ENCODE data around the gene CDH10.

The CDH10 gene

GRCh38 chr5:24644761-24645160 is at the start of gene CDH10:
Gene CDH10, minus strand, starts transcription at chr5:24644978. Its CDS starts 51,488 bp downstream, at chr5:24593490.
- DNase-seq (ENCODE audit: low read depth, low spot score), result peak; percentile 95

DNA sequence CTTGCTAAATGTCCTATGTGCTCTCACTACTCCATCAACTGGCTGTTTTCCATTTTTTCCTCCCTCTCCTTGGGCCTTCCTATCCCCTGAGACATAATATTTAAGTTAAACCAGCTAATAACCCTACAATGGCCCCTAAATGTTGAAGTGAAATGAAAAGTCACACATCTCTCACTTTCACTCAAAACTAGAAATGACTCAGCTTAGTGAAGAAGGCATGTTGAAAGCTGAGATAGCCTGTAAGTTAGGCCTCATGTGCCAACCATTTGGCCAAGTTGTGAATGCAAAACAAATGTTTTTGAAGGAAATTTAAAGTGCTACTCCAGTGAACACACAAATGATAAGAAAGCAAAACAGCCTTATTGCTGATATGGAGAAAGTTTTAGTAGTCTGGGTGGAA is 48.8 kb upstream of the CDH10 start:
- no peak for DNase-seq (ENCODE audit: low read depth, low spot score)

DNA sequence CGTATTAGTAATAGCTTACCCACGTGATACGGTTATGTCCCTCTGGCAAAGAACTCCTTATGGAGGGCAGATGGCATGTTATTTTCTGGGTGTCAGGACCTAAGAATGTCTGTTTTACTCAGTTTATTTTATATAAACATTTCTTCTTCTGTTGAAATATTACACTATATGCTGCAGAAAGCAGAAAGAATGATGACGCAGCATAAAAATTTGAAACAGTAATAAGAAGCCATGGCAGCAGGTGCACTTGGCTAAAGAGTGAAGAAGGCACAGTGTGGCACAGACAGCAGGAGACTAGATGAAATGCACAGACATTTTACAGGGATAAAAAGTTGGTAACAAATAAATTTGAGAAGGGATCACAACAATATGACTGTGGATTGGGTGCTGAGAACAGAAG is 46.3 kb upstream of the CDH10 start:
- no peak for DNase-seq (ENCODE audit: low read depth, low spot score)

DNA sequence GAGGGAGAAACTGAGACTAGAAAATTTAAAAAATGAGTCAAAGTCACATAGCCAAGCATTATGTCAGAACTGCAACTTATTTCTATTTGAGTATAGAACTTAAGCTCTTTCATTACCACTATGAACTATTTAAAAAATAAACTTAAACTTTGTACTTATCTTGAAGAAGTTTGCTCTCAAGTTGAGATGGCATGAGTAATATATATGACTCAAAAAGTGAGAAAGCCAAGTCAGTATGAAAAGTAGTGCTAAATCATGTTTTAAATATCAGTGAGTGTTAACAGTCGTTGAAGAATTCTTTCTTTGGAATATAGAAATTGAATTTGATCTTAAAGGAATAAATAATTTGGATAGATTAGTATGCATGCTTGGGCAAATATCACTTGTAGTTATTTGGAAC is 36.3 kb upstream of the CDH10 start:
- no peak for DNase-seq (ENCODE audit: low read depth, low spot score)

GRCh38 chr5:24668050-24668449 is 23.3 kb upstream of the CDH10 start:
- DNase-seq (ENCODE audit: low read depth, low spot score), result no peak

DNA sequence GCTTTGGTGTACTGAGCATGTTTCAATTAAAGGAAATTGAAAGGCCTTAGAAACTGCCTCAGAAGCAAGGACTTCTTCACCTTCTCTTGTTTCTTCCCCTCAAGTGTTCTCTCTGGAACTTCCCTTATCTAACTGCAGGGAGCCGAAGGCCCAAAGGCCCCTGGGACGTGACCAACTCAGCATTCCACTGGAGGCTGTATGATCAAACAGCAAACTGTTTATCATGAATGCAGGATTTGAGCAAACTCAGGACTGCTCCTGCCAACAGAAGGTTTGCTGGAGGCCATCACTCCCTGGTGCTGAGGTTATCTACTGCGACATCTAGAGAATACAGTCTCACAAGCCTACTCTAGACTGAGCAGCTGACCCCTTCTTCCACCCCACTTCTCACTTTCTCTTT is 4.8 kb upstream of the CDH10 start:
- DNase-seq (ENCODE audit: low read depth, low spot score), result peak; percentile 67

DNA sequence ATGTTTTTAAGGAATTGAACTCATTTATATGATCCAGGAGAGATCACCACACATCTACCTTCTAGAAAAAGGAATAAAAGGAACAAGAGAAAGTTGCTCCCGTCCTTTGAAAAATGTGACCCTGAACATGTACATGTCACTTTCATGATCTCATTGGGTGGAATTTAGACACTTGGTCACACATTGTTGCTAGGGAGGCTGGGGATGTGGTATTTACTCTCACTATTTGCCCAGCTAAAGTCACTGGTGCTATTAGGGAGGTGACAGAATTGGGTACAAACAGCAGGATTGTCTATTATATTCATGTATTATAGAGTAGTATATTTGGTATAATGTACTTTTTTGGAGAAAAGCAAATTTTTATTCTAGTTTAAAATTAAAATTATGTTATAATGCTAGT is 2.1 kb upstream of the CDH10 start:
- DNase-seq (ENCODE audit: low read depth, low spot score), result no peak

GRCh38 chr5:24645483-24645882 is 705 bp upstream of the CDH10 start:
- no peak for DNase-seq (ENCODE audit: low read depth, low spot score)

DNA sequence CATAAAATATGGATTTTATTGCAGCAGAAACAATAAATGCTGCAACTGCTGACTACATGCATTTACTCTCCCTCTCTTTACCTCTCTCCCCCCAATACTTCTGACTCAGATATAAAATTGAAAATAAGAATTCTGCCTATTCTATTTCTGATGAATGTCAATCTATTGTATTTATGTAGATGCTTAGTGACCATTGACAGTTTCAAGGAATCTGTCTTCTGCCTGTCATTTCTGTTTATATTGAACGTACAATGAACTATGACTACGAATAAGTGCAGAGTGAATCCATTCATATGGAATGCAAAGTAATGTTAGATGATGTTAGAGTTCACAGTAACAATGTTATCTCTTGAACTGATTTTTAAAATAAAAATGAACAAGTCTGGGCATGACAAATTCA is 898 bp downstream of the CDH10 start:
- no peak for DNase-seq (ENCODE audit: low read depth, low spot score)

- DNase-seq (ENCODE audit: low read depth, low spot score), result no peak
Measured at GRCh38 chr5:24643156-24643555, 1.6 kb downstream of the CDH10 start.

GRCh38 chr5:24642022-24642421 is 2.8 kb downstream of the CDH10 start:
- no peak for DNase-seq (ENCODE audit: low read depth, low spot score)

- DNase-seq (ENCODE audit: low read depth, low spot score), result no peak
Measured at GRCh38 chr5:24635209-24635608, 9.6 kb downstream of the CDH10 start.

DNA sequence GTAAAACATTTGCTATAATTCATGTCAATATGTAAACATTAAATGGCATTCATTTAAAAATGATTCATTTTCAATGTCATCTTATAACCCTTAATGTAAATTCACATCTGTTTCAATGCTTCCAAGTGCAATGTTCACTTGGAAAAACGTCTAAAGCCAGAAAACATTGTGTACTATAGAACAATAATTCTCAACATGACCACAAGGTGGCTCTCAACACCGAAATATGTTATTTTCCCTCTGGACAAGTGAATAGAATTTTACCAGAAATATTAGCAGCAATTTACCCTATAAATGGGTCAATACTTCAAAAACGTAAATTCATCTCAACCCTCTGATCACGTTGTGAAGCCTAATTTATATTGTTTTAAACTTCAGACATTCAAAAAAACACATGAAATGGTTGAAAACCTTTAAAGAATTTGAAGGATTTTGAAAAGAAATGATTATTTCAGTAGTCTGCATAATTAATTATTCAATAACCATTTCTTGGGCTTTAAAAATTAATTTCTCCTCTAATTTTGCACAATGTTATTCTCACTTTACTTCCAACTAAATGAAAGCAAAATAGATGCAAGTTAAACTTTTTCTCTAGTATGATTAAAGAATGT is 11.0 kb downstream of the CDH10 start:
- DNase-seq (ENCODE audit: low read depth, low spot score), result no peak

DNA sequence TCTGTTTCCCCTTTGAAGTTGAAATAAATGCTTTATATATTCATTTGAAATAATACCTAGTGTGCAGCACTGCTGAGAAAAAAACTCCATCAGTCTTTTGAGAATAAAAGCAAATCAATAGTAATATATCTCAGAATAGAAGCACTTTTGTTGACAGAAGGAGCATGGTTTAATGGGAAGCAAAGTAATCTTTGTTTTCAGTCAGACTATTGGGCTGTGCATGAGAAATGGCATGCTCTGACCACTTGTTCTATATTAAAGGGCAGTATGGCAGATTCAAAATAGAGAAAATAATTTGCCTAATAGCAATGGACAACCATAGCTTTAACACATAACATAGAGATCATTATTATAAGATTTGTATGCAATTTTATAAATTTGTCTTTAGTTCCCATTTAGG is 12.4 kb downstream of the CDH10 start:
- DNase-seq (ENCODE audit: low read depth, low spot score), result no peak

DNA sequence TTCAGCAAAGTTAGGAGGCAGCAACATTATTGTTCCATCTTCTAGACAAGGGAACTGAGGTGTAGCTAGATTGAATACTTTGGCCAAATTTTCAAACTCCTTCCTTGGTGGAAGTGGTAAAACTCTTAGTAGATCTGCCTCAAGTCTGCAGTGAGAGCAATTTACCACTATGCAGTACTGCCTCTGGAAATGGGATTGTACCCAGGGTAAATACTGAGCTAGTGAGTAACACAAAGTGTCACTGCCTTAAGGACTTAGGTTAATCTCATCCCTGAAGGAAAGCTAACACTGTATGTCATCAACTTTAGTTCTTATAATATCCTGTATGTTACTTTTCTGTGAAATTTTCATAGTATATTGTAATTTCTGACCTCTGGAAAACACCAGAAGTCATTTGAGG is 13.9 kb downstream of the CDH10 start:
- no peak for DNase-seq (ENCODE audit: low read depth, low spot score)

GRCh38 chr5:24629798-24630197 is 15.0 kb downstream of the CDH10 start:
- DNase-seq (ENCODE audit: low read depth, low spot score), result no peak

DNA sequence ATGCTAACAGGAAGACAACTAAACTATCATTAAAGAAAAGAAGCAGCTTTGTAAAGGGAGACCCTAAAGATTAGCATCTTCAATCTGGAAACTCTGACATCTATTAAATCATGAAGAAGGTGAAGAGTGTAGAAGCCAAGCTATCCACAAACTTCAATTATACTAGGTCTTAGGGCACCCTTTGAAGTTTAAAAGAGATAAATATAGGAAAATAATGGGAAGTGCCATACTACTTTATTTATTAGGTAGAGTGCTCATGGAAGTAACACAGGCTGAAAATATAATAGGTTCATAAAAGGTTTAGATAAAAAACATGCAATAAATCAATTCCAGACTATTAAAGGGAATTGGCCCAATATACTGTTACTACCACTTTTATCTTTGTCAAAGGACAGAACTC is 19.9 kb downstream of the CDH10 start:
- DNase-seq (ENCODE audit: low read depth, low spot score), result no peak

- DNase-seq (ENCODE audit: low read depth, low spot score), result no peak
Measured at GRCh38 chr5:24623624-24624023, 21.2 kb downstream of the CDH10 start.

DNA sequence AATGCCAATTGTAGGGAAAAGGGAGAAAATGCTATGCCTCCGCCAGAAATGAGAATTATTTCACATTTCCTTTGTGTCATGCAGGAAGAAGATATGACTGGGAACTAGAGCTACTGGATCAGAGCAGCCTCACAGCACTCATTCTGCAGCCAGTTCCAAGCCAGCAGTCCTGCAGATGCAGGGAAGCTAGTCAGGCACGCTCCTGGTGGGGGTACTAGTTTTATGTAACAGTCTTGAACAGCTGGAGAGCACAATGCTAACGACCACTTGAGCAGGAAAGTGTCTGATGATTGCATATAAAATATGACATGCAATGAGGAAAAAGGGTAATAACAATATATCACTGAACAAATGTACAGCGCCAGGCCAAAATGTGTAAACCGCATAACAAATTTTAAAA is 21.7 kb downstream of the CDH10 start:
- DNase-seq (ENCODE audit: low read depth, low spot score), result no peak

DNA sequence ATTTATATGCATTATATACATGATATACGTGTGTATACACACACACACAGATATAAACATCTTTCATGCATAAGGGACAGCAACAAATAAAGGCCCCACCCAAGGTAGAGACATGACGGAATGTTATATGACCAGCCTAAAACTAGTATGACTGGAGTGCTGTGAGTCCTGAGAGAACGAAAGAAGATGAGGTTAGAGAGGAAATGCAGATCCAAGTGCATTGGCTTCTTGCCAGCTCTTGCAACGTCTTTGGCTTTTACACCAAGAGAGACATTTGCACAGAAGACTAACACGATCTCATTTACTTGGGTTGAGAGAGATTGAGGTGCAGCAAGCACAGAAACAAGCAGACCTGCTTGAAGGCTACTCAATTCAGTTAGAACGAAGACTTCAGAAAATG is 23.0 kb downstream of the CDH10 start:
- no peak for DNase-seq (ENCODE audit: low read depth, low spot score)

- no peak for DNase-seq (ENCODE audit: low read depth, low spot score)
Measured at GRCh38 chr5:24616566-24616965, 28.2 kb downstream of the CDH10 start.

- no peak for DNase-seq (ENCODE audit: low read depth, low spot score)
Measured at GRCh38 chr5:24615159-24615558, 29.6 kb downstream of the CDH10 start.

DNA sequence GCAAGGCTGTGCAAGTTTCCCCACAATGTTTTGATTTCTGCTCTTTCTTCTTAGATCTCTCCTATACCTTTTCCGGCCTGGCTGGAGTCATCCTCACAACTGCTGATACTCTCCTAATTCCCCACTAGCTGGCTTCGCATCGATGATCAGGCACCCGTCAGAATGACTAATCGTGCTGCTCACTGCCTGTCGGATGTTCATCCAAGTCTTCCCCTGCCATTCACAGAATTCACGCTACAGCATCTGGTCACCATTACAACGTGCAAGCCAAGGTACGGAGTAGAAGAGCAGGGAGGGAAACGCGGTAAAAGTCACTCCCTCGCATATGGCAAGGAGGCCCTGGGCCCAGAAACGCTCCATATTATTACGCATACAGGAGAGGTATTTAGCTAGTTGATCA is 35.1 kb downstream of the CDH10 start:
- DNase-seq (ENCODE audit: low read depth, low spot score), result no peak

- DNase-seq (ENCODE audit: low read depth, low spot score), result no peak
Measured at GRCh38 chr5:24606971-24607370, 37.8 kb downstream of the CDH10 start.
